ENCODE measurements around the gene RAP1A. TPM values are rescaled to one million over a fixed set of nuclear protein-coding genes. Genes with fewer than 3 reads are reported as not detected.

Gene RAP1A
- total RNA-seq, 1 experiment from 2014 or later, result 25.4 TPM

- POLR2A ChIA-PET, result interaction anchor here (0.6 kb wide), 1 partner anchor 17 kb away, joined by 3 read pairs; no protein-coding TSS in a partner anchor
- CTCF ChIA-PET, result interaction anchor here (0.7 to 1.1 kb wide), 6 partner anchors 9 to 250 kb away, joined by 3 to 5 read pairs (median 3); partner anchors contain the start of gene DDX20
Observed at GRCh38 chr1:111731956-111732355, 112.4 kb downstream of the RAP1A start.

GRCh38 chr1:111732718-111733117, 113.1 kb downstream of the RAP1A start:
- ATAC-seq (no peak), DNase-seq (ENCODE audit: low spot score) (no peak)
- ChIA-PET POLR2A (no interaction called here), CTCF (interaction anchor here (0.7 to 1.1 kb wide), 3 partner anchors 16 to 23 kb away, joined by 3 read pairs; partner anchors contain the start of gene DDX20)
- peaks cover 28% of the 10 kb centered on the region for H3K4me1 Mint-ChIP-seq
- peaks cover 4% of the 10 kb centered on the region for H3K36me3 Mint-ChIP-seq
- H3K27ac Mint-ChIP-seq, result peak overlapping the region; percentile 72; the same call in 1 of the 2 replicates
- no peaks in the 10 kb centered on the region for H3K27me3 Mint-ChIP-seq (ENCODE audit: low read depth)
- no peaks in the 10 kb centered on the region for H3K9me3 Mint-ChIP-seq
- H3K4me3 Mint-ChIP-seq, result no peak overlapping the region
- TF ChIP-seq ZNF671 (CRISPR knock-in tag; IDR thresholded peaks at IDR 0.05), result no peak
- TF ChIP-seq ZNF423 (CRISPR knock-in tag; IDR thresholded peaks at IDR 0.05), result no peak
- TF ChIP-seq RORB (CRISPR knock-in tag; IDR thresholded peaks at IDR 0.05), result no peak
- TF ChIP-seq ERG (CRISPR knock-in tag; IDR thresholded peaks at IDR 0.05), result no peak
- no peak for TF ChIP-seq GABPB1 (CRISPR knock-in tag; IDR thresholded peaks at IDR 0.05)
- TF ChIP-seq TCF7 (CRISPR knock-in tag; IDR thresholded peaks at IDR 0.05; ENCODE audit: low read depth), result no peak
- no peak for TF ChIP-seq ZNF532 (CRISPR knock-in tag; IDR thresholded peaks at IDR 0.05; ENCODE audit: borderline replicate concordance)
- no peak for TF ChIP-seq PREB (CRISPR knock-in tag; IDR thresholded peaks at IDR 0.05; ENCODE audit: borderline replicate concordance)
- no peak for TF ChIP-seq ZNF425 (CRISPR knock-in tag; conservative IDR thresholded peaks at IDR 0.05)
- TF ChIP-seq ZNF121 (CRISPR knock-in tag; IDR thresholded peaks at IDR 0.05), result no peak
- no peak for TF ChIP-seq HMGA2 (CRISPR knock-in tag; IDR thresholded peaks at IDR 0.05)
- TF ChIP-seq TP53 (CRISPR knock-in tag; IDR thresholded peaks at IDR 0.05), result no peak

More at GRCh38 chr1:111731956-111732355, 112.4 kb downstream of the RAP1A start:
- Mint-ChIP-seq H3K27me3 (ENCODE audit: low read depth) (no peaks in the 10 kb centered on the region), H3K27ac (no peak overlapping the region), H3K4me1 (peaks cover 28% of the 10 kb centered on the region), H3K4me3 (no peak overlapping the region), H3K36me3 (peaks cover 8% of the 10 kb centered on the region), H3K9me3 (no peaks in the 10 kb centered on the region)
- ATAC-seq (no peak), DNase-seq (ENCODE audit: low spot score) (no peak)
- TF ChIP-seq IRF1 (CRISPR knock-in tag; IDR thresholded peaks at IDR 0.05) (no peak), FOXP1 (CRISPR knock-in tag; IDR thresholded peaks at IDR 0.05; ENCODE audit: borderline replicate concordance) (no peak), ARID4B (CRISPR knock-in tag; IDR thresholded peaks at IDR 0.05; ENCODE audit: borderline replicate concordance) (no peak), ZNF317 (CRISPR knock-in tag; IDR thresholded peaks at IDR 0.05; ENCODE audit: borderline replicate concordance, low read depth) (no peak), TEAD1 (CRISPR knock-in tag; IDR thresholded peaks at IDR 0.05) (no peak), CREM (CRISPR knock-in tag; IDR thresholded peaks at IDR 0.05) (no peak), TEAD4 (CRISPR knock-in tag; IDR thresholded peaks at IDR 0.05) (no peak)
